HG03045 (cell line): Measurements from ENCODE around the gene SMAGP.

Experiments
- ATAC-seq: cut with Tn5 transposase; IDR thresholded peaks from one replicate; pipeline ENCODE4 v1.9.1; 2021; ENCODE audit warnings: mild to moderate bottlenecking, moderate library complexity; ENCODE audit not compliant: unreplicated experiment

The SMAGP gene

GRCh38 chr12:51198568-51199365 is 71.4 kb downstream of the SMAGP start:
- no peak for ATAC-seq

GRCh38 chr12:51197736-51198567 is 72.3 kb downstream of the SMAGP start:
- ATAC-seq: no peak

- ATAC-seq: no peak
These were observed 73.7 kb downstream of the SMAGP start for GRCh38 chr12:51196547-51196946.

- ATAC-seq: no peak
These were observed 74.4 kb downstream of the SMAGP start for GRCh38 chr12:51195841-51196240.
